ENCODE data around the gene ZNF106.

DNA sequence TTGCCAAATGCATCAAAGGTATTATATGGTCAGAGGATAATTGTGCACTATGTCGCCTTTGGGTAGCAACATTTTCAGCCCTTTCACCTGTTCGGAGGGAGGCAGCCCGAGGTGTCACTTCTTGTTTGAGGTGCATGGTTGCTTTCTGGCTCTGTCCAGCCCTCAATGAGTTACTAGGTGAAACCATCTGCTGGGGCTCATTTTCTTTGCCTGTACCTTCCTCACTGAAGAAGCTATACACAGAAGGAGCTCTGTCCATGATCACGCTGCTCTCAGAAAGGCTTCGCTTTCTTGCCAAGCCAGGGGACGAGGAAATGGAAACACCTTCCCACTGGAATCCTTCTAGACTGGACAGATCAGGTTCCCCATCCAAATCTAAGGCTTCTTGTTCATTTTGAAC lies 42.7 kb downstream of the ZNF106 start:
- TF ChIP-seq, protein P1, sequence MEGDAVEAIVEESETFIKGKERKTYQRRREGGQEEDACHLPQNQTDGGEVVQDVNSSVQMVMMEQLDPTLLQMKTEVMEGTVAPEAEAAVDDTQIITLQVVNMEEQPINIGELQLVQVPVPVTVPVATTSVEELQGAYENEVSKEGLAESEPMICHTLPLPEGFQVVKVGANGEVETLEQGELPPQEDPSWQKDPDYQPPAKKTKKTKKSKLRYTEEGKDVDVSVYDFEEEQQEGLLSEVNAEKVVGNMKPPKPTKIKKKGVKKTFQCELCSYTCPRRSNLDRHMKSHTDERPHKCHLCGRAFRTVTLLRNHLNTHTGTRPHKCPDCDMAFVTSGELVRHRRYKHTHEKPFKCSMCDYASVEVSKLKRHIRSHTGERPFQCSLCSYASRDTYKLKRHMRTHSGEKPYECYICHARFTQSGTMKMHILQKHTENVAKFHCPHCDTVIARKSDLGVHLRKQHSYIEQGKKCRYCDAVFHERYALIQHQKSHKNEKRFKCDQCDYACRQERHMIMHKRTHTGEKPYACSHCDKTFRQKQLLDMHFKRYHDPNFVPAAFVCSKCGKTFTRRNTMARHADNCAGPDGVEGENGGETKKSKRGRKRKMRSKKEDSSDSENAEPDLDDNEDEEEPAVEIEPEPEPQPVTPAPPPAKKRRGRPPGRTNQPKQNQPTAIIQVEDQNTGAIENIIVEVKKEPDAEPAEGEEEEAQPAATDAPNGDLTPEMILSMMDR (IDR thresholded peaks at IDR 0.05; ENCODE audit: insufficient read depth, low read length, poor library complexity, severe bottlenecking), result no peak
- TF ChIP-seq EZH2phosphoT487 (conservative IDR thresholded peaks at IDR 0.05; ENCODE audit: low read length), result no peak

Data from SU-DHL-6 (cell line).